HL-60/S4 (cell line): ENCODE results near the gene CARD9.

Experiments
- in situ Hi-C: fragments of 300-500 bp; cut with MboI; formaldehyde crosslinking; loops from 2 replicates; pipeline ENCODE4 v1.14.3; 2022; ENCODE audit warnings: low sequenced_read_pairs

The CARD9 gene

DNA sequence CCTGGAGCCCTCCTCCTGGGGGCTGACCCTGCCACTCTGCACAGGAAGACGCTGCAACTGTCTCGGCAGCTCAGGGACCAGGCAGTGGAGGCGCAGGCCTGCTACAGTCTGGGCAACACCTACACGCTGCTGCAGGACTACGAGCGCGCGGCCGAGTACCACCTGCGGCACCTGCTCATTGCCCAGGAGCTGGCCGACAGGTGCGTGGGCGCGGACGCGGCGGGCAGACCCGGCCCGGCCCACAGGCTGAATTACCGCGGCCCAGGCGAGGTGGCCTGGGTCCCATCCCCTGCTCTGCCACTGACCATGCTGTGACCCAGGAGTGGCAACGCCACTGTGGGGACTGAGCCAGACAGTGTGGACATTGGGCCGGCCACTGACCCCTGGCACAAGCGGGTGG, 35.0 kb downstream of the CARD9 start:
- in situ Hi-C loops: loop anchor here (5.0 to 25.0 kb wide), 2 partner anchors 69 to 299 kb away; no protein-coding TSS in a partner anchor

DNA sequence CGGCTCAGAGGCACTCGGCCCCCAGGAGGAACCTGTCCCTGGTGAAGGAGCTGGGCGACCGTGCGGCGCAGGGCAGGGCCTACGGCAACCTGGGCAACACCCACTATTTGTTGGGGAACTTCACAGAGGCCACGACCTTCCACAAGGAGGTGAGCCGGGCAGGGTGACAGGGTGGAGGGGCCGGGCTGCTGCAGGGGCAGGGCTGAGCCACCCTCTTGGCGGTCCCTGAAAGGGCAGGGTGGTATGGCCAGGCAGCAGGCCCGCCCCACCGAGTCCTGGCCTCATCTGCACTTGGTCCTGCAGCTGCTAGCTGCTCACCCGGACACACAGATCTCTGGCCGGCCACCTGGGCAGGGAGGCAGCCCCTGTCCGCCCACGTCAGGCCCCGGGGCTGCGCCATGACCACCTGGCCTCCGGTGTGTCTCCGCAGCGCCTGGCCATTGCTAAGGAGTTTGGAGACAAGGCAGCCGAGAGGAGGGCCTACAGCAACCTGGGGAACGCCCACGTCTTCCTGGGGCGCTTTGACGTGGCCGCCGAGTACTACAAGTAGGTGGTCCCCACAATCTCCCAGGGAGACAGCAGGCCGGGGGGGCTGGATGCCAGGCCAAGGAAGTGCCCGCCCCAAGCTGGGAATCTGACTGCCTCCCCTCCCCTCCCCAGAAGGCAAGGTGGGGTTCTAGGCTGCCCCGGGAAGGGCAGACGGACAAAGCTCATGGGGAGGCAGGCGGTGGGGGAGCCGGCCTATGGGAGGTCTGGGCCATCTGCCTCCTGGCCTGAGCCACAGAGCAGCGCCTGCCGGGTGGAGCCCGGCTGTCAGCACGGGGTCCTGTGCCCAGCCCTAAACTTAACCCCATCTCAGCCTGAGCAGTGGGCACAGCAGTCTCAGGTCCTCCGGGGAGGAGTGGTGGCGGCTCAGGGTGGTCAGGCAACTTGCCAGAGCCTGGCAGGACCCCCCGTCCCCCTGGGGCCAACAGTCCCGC, 35.8 kb downstream of the CARD9 start:
- in situ Hi-C loops: loop anchor here (5.0 to 25.0 kb wide), 2 partner anchors 70 to 300 kb away; no protein-coding TSS in a partner anchor

DNA sequence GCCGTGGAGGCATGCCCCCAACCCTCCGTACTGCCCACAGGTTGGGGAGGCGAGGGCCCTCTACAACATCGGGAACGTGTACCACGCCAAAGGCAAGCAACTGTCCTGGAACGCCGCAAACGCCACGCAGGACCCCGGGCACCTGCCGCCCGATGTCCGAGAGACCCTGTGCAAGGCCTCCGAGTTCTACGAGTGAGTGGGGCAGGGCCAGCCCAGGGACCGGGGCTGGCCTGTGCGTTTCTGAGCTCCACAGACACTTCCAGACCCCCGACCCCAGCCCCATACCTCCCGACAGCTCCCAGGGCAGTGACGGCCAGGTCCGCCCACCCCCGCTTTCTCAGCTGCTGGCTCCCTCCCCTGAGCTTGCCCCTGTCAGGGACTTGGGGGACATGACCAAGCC, 36.6 kb downstream of the CARD9 start:
- in situ Hi-C loops: loop anchor here (5.0 to 25.0 kb wide), 2 partner anchors 70 to 300 kb away; no protein-coding TSS in a partner anchor

DNA sequence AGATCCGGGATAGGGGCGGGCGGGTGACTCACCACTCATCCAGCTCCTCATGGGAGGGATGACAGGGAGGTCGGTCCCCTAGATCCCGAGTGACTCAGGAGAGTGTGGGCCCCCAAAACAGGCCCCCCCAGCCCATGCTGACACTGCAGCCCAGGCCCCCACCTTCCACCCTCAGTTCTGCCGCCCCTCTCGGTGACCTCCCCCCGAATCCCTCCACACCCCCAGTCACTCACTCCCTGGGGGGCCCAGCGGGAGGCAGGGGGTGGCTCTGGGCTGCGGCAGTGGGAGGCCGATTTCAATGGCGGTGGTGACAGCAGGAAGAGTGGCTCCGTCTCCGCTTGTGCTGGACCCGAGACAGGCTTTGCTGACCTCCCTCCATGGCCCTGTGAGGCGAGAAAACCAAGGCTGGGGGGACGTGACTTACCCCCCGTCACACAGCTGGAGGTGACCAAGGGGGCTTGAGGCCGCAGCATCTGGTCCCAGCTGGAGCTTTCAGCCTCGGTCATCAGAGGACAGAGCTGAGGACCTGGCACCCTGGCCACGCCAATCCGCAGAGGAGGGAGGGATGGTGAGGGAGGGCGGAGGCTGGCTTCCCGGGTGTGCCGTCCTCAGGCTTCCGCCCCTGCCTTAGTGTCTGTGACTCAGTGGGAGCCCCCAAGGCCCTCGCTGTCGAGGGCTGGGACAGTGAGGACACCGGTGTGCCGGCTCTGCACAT, 37.2 kb downstream of the CARD9 start:
- in situ Hi-C loops: loop anchor here (5.0 to 25.0 kb wide), 2 partner anchors 71 to 301 kb away; no protein-coding TSS in a partner anchor

DNA sequence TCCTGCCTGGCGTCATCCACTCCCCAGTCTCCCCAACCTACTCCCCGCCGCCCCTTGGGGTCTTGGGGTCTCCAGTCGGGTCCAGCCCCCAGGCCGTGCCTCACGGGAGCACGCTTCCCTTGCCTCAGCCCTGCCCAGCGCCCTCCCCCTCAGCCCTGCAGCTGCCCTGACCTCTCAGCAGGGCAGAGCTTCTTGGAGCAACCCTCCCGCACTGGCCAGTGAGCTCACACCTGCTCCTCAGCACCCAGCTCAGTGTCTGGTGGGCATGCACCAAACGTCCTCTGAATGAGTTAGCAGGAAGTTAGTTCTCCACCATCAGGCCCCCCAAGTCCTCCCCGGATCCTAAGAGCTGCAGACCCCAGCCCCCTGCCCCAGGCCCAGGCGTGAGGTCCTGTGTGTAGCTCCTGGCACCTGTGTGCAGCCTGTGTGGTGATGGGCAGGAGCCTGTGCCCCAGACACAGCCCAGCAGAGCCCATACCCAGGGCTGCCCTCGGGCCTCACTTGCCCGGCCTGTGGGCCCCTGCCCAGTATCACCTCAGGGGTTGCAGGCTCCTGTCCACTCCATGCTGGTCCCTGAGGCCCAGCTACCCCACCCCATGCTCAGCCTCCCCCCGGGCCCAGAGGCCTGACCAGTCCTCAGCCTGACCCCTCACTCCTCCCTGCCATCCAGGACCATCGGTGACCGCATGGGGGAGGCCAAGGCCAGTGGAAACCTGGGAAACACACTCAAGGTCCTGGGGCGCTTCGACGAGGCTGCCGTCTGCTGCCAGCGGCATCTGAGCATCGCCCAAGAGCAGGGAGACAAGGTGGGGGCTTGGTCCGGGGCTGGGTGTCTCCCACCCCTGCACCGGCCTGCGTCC, 37.9 kb downstream of the CARD9 start:
- in situ Hi-C loops: loop anchor here (5.0 to 25.0 kb wide), 2 partner anchors 72 to 302 kb away; no protein-coding TSS in a partner anchor

DNA sequence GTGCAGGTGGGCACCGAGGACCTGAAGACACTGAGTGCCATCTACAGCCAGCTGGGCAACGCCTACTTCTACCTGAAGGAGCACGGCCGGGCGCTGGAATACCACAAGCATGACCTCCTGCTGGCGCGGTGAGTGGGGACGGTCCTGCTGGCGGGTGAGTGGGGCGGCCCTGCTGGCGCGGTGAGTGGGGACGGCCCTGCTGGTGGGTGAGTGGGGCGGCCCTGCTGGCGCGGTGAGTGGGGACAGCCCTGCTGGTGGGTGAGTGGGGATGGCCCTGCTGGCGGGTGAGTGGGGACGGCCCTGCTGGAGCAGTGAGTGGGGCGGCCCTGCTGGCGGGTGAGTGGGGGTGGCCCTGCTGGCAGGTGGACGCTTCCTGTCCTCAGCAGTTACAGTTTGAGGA, 38.9 kb downstream of the CARD9 start:
- in situ Hi-C loops: loop anchor here (25.0 kb wide), 1 partner anchor 303 kb away; no protein-coding TSS in a partner anchor

DNA sequence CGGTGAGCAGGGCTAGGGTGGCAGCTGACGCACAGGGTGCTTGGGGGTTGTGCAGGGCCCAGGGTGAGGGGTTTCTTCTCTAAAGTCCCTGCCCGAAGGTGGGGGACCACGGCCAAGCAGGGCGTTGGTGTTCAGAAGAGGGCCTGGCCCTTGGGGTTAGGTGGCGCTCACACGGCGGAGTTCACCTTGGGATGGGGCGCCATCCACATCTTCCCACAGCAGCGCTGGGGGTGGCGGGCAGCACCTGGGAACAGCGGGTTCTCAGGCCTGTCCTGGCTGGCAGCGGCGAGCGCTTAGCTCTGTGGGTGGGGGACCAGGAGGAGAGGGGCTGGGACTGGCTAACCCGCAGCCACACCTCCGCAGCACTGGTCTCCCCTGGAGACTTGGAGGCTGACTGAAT, 40.0 kb downstream of the CARD9 start:
- in situ Hi-C loops: loop anchor here (25.0 kb wide), 1 partner anchor 304 kb away; no protein-coding TSS in a partner anchor

DNA sequence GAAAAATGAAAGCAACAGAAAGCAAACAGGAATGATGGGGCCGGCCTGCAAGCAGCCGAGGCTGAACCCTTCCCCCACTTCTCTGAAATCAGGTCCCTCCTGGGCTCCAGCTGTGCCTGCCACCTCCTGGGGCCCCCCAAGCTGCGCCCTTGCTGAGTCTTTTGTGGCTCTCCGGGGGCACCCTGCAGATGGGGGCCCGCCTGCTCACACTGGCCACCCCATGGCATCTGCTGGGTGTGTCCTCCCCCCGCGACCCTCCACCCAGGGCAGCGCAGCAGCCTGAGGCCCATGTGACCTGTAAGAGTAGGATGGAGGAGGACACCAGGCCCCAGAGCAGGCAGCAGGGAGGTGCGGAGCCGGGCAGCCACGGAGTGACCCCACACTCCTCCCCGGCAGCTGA, 40.4 kb downstream of the CARD9 start:
- in situ Hi-C loops: loop anchor here (25.0 kb wide), 1 partner anchor 304 kb away; no protein-coding TSS in a partner anchor

DNA sequence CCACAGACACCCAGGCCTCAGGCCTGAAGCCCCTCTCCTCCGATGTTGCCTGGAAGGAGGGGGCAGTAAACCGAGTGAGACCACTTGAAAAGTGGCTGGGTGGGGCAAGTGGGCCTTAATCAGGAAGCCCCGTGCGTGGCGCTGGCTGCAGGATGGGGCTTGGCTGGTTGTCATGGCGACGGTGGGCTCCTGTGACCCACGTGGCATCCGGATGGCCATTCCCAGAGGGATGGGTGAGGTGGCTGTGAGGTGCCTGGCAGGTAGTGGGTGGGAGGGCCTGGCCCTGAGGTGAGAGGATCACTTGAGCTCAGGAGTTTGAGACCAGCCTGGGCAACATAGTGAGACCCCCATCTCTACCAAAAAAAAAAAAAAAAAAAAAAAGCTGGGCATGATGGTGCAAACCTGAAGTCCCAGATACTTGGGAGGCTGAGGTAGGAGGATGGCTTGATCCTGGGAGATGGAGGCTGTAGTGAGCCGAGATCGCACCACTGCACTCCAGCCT, 40.9 kb downstream of the CARD9 start:
- in situ Hi-C loops: loop anchor here (25.0 kb wide), 1 partner anchor 305 kb away; no protein-coding TSS in a partner anchor

DNA sequence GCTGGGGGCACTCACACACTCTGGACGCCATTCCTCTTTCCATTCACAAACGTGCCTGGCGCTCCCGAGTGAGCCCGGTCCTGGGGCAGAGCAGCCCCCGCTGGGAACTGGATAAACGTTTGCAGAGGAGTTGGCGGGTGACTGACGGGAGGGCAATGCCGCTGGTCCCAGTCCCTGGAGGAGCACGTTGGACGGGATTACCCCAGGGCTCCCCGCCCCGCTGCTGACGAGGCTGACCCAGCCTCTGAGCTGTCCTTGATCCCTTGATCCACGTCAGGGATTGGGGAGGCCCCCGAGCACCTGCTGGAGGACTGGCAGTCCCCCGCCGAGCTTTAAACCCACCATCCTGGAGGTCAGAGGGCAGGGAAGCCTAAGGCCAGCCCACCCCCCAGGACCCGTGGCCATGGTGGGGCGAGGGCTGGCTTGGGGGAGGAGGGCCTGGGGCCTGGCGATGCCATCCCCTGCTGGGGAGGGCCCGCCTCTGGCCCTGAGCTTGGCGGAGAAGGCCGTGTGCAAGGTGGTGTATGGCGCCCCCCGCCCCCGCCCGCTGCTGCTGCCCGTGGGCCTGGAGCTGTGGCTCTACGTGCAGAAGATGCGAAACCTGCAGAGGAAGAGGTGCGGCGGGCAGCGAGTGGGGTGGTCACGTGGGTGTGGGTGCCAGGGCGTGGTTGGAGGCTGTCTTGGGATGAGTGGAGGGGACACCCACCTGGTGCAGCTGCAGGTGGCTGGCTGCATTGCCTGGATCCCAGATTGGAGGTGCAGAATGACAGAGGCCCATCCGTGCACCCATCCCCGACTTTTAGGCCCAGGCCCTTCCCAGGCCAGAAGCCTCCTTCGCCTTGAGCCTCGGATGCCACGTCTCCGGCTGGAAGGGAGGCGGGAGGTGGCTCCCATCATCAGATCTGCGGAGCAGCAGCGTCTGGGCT, 41.6 kb downstream of the CARD9 start:
- in situ Hi-C loops: loop anchor here (25.0 kb wide), 1 partner anchor 305 kb away; no protein-coding TSS in a partner anchor

DNA sequence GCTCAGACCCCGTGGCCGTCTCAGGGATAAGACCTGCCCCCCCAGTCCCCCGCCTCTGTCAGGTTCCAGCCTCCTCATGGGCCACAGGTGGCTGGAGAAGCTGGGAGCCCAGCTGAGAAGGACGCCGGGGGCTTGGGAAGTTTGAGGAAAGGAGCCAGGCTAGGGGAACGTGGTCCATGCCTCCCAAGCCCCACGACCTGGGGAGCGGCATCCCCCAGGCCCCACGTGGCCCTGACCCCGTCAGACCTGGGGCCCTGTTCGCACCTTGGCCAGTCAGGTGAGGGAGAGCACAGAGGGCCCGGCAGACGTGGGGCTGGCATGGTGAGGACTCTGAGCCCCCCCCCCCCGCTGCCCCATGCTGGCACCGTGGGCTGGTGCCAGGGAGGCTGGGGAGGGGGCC, 42.4 kb downstream of the CARD9 start:
- in situ Hi-C loops: loop anchor here (25.0 kb wide), 1 partner anchor 306 kb away; no protein-coding TSS in a partner anchor

DNA sequence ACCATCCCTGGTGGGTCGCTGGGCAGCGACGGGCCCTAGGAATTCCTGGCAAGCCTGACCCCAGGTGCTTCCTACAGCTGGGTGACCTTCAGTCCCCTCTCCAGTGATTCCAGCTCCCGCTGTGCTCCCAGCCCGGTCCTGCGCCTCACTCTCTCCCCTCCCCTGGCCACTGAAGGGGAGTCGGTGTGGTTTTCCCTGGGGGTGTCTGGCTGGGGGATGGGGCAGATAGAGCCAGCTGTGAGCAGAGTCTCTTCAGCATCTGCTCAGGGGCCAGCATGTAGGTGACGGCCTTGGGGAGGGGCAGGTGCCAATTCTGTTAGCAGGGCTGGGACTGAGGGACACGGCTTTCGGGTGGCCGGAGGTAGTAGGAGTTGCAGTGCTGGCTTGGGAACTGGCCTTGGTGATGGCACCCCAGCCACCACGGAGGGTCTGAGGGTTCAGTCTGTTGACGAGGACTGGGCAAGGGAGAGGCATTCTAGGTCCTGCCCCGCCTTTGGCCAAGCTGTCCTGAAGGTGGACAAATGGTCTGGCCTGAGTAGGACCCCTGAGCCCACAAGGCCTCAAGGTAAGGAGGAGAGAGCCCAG, 43.0 kb downstream of the CARD9 start:
- in situ Hi-C loops: loop anchor here (25.0 kb wide), 1 partner anchor 307 kb away; no protein-coding TSS in a partner anchor

DNA sequence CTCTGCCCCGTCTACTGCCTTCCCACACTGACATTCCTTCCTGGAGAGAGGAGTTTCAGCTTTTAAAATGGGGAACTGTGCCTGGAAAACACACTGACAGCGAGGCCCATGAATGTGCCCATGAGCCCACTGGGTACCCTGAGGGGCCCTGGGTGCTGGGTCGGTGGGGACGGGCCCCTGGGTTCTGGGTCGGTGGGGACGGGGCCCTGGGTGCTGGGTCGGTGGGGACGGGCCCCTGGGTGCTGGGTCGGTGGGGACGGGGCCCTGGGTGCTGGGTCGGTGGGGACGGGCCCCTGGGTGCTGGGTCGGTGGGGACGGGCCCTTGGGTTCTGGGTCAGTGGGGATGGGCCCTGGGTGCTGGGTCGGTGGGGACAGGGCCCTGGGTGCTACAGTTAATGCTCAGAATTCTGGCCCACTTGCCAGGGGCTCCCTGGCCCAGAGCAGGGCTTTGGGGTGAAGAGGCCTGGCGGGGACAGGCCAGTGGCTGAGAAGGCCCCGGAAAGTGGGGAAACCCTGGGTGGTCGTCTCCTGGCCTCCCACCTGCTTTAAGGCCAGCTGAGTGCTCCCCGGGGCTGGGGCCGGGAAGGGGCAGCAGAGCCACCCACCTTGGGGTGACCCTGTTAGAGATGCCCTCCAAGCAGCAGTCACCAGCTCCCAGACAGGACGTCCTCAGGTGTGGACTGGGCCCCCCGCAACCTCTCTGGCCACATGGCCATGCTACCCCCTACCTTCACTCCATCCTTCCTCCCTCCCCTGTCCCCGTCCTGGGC, 43.6 kb downstream of the CARD9 start:
- in situ Hi-C loops: loop anchor here (25.0 kb wide), 1 partner anchor 307 kb away; no protein-coding TSS in a partner anchor

DNA sequence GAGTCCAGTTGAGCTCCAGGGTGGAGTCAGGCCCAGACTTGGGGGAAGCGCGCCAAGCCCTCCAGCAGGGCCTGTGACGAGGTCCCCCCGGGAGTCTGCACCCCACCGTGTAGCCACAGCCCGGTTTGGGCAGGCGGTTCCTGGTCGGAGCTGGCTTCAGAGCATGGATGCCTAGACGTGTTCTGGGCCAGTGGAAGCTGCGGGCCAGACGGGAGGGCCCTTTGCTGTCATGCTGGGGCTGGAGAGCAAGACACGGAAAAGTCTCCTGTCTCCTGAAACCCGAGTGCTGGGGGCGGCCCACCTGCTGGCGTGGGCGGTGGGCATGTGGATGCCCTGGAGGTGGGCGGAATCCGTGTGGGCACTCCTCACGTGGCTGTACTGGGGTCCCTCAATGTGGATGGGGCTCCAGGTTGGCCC, 44.2 kb downstream of the CARD9 start:
- in situ Hi-C loops: loop anchor here (25.0 kb wide), 1 partner anchor 308 kb away; no protein-coding TSS in a partner anchor

DNA sequence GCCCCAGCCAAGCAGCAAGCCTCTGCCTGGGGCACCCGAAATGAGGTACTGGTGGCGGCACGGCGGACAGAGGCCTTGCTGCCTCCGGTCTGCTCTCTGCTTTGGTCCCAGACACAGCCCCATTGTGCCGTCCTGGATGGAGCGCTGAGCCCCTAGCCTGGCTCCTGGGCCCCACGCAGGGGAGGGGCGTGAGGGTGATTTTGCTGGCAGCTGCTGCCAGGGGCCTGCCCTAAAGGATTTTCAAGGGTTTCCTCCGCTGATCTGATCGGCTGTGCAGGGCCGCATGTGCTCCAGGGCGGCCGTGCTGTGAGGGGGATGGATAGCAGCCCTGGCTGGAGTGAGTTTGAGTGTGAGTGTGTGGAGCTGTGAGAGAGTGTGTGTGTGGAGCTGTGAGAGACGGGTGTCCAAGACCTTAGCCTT, 44.8 kb downstream of the CARD9 start:
- in situ Hi-C loops: loop anchor here (25.0 kb wide), 1 partner anchor 309 kb away; no protein-coding TSS in a partner anchor

DNA sequence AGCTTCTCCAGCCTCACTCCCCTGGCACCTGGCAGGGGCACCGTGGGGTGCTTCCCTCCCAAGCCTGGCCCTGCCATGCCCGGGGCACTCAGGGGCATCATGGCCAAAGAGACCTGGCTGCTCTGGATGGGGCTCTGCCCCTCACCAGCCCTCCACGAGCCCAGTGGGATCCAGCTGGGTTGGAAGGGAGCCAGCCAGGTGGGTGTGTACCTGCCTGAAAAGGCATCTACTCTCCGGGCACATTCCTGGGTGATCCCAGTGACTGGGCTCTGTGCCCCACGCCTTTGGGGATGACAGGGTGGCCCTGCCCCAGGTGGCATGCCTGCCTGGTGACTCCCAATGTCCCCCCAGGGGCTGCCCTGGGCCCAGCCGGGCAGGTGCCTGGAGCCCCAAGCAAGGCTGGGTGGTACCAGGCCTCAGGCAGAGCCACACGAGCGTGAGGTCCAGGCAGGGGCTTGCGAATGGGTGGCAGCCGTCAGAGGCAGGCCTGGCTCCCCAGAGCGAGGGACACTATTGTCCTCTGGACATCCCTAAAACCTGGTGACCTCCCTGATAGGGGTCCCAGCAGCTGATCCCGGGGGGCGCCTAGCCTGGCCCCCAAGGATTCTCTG, 45.4 kb downstream of the CARD9 start:
- in situ Hi-C loops: loop anchor here (25.0 kb wide), 1 partner anchor 309 kb away; no protein-coding TSS in a partner anchor
